Measurements from ENCODE around the gene MTA1.
A peak's percentile ranks its signal among the peaks of the same experiment; 100 is the strongest.

MTA1 gene

DNA sequence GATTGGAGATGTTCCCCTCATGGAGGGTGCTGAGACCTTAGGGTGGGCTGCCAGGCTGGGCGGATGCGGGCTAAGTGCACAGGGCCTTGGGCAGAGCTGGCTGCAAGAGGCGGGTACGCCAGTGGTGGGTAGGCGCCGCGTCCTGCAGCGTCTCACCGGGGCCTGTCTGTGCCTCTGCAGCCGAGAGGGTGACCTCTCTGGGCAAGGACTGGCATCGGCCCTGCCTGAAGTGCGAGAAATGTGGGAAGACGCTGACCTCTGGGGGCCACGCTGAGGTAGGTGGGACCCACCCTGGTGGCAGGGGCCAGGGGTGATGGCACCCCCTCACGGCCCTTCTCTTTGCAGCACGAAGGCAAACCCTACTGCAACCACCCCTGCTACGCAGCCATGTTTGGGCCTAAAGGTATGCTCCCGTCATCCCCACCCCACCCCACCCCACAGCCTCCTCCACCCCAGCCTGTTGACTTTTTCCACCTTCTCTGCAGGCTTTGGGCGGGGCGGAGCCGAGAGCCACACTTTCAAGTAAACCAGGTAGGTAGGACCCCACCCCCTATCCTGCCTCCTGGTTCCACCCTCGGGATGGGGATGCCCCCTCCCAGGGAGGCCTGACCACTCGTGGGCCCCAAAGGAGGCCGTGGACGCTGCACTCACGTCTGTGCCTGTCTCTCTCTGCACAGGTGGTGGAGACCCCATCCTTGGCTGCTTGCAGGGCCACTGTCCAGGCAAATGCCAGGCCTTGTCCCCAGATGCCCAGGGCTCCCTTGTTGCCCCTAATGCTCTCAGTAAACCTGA is 68.6 kb downstream of the MTA1 start:
- no peak for DNase-seq (ENCODE audit: low spot score)

- DNase-seq (ENCODE audit: low spot score) = no peak
Observed at GRCh38 chr14:105488781-105489541, 69.3 kb downstream of the MTA1 start.

DNA sequence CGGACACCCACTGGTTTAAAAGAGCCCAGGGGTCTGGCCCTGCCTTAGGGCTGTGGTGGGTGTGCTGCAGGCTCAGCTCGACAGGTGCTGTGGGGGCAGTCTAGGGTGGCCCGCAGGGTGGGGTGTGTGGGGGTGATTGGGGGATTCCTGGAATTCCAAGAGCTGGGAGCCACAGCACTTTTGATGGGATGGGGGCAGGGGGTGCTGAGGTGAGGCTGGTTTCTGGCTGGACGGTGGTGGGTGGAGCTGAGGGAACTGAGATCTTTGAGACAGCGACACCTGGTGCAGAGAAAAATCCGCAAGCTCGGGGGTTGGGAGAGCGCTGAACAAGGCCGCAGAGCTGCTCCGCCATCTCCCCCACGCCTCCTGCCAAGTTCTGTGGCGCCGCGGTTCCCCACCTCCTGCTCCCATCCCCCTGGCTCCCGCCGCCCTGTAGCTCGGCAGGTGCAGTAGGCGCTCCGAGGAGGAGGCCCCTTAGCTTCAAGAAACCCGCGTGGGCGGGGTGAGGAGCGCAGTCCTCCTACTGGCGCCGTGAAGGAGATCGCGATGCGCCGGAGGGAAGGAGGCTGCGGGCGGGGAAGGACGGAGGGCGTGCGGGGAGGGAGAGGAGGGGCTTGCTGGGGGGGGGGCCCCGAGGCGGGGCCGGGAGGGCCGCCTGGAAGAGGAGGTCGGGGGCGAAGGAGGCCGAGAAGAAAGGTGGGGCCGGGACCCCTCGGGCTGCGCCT is 70.1 kb downstream of the MTA1 start:
- peak; percentile 88 for DNase-seq (ENCODE audit: low spot score)

GRCh38 chr14:105490267-105490571 is 70.6 kb downstream of the MTA1 start:
- no peak for DNase-seq (ENCODE audit: low spot score)

DNA sequence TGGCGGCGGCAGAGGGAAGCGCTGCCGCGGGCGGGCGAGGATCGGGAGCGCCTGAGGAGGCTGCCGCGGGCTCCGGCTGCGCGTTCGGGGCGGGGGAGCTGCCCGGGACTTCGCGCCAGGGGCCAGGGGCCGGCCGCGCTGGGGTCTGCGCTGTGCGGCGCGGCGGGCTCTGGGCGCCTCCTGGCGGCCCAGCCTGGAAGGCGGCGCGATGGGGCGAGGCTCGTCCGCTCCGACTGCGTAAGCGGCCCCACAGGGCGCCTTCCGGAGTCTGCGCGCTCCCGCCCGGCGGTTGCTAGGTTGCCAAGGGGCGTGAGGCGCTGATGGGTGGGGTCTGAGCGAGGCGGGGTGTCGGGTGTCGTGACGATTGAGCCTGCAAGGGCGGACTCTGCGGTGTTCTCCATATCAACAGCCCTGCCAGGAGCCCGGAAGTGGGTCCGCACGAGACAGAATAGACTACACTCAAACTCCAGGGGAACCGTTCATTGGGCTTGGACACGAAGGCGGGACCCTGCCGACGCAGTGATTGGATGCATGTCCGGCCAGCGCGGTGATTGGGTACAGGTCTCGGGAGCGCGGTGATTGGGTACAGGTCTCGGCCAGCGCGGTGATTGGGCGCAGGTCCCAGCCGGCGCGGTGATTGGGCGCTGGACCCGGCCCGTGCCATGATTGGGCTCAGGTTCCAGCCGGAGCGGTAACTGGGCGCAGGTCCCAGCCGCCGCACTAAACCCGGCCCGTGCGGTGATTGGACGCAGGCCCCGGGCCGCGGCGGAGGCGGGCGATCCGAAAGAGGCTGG is 71.1 kb downstream of the MTA1 start, which contains the start of gene TEDC1:
Gene TEDC1 (plus strand): TSS at position 675 of the 794 bp plus-strand sequence. CDS start 130 bp downstream, outside the sequence.
- peak; percentile 100 for DNase-seq (ENCODE audit: low spot score)

DNA sequence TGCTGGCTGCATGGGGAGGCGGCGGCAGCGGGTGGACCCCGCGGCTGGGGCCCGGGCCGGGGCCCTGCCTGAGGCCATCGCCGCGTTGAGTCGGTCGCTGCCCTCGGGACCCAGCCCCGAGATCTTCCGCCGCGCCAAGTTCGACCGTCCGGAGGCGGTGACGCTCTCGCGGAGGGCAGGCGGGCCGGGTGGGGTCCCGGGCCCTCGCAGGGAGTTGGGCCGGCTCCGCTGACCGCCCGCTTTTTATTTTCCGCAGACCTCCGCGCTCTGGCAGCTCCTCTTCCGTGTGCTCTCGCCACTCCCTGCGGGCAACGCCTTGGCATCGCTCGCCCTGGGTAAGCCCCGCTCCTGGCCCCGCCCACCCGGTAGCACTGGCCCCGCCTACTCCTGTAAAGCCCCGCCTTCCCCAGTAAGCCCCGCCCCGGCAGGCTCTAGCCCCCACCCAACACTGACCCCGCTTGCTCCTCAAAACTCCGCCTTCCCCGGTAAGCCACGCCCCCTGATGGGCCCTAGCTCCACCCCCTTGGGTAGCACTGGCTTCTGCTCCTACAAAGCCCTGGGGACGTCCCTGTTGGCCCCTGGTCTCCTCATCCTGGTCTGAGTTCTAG is 71.8 kb downstream of the MTA1 start:
- DNase-seq (ENCODE audit: low spot score) = peak; percentile 48

- no peak for DNase-seq (ENCODE audit: low spot score)
Observed at GRCh38 chr14:105492031-105492970, 72.7 kb downstream of the MTA1 start.

DNA sequence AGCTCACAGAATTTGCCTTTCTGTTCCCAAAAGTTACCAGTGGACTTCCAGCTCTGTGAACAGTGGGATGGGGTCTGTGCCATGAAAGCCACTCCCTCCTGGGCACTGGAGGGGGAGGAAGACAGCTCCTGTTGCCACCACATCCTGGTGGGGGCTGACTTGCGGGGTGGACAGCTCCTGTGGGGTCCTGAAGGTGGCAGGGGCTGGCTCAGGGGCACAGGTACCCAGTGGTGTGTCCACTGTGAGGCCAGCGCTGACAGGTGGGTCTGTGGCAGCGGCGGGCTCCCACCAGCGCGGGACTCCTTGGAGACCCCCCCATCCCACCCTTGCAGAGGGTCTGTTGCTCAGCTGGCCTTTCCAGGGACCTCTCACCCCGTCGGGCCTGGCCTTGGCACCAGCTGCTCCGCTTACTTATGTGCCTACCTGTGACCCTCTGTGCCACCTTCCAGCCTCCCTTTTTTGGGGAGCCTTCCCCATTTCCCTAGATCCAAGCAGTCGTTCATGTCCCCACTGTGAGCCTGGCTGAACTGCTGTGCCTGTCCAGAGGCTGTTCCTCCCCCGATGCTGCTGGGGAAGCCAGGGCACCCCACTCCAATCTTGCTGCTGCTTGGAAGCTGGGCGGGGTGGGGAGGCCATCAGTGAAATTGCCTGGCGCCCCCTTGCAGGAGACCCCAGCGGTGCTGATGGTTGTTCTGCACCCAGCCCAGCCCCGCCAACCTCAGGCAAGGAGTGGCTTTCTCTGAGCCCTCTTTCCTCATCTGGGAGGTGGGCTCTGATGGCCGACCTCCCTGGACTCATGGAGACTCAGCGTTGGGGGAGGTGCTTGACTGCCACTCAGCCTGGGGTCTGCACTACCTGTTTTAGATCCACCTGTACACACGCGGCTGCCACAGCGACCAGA is 73.6 kb downstream of the MTA1 start:
- DNase-seq (ENCODE audit: low spot score) = no peak

- DNase-seq (ENCODE audit: low spot score) = no peak
Observed at GRCh38 chr14:105493921-105494605, 74.4 kb downstream of the MTA1 start.

DNA sequence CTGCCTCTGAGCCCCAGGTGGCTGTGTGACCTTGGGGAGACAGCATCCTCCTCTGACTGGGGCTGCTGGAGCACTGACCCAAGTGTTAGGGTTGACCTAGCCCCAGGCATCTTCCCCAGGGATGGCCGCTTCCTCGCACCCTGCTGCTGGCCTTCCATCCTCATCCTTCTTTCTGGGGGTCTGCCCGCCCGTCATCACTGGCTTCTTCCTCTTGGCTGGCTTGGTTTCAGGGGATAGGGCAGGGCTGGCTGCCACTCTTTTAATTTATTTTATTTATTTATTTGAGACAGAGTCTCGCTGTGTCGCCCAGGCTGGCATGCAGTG is 74.9 kb downstream of the MTA1 start:
- no peak for DNase-seq (ENCODE audit: low spot score)

DNA sequence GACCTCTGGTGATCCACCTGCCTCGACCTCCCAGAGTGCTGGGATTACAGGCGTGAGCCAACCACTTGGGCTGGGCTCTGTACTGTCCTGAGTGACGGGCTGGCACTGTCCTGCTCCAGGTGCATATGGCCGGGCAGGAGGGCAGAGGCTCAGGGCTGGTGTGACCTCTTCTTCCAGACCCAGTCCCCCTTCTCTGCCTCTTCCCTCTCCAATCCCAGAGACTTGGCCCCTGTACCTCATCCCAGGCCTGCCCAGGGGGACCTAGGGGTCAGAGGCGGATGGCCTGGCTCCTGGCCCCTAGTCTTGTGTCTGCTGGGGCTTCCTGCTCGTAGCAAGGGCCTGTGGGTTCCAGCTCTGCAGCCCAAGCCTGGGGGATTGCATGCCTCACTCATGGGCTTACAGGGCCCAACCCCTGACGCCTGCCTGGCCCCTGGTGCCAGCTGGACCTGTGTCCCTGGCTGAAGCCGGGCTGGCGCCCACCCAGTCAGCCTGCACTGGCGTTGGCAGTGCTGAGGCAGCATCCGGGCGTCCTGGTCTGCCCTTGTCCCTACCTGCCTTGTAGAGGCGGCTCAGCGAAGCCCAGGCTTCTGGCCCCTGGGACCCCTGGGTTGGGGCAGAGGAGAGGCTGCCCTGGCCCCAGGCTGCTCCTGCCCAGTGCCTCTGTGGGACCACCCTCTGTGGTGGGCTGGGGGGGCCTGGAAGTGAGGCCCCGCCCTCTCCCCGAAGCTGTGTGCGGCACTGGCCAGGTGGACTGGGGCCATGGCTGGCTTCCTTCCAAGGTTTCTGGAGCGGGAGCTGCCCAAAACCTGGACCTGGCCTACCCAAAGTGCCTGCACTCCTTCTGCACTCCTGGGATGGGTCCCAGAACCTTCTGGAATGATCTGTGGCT is 75.7 kb downstream of the MTA1 start:
- DNase-seq (ENCODE audit: low spot score) = no peak

DNA sequence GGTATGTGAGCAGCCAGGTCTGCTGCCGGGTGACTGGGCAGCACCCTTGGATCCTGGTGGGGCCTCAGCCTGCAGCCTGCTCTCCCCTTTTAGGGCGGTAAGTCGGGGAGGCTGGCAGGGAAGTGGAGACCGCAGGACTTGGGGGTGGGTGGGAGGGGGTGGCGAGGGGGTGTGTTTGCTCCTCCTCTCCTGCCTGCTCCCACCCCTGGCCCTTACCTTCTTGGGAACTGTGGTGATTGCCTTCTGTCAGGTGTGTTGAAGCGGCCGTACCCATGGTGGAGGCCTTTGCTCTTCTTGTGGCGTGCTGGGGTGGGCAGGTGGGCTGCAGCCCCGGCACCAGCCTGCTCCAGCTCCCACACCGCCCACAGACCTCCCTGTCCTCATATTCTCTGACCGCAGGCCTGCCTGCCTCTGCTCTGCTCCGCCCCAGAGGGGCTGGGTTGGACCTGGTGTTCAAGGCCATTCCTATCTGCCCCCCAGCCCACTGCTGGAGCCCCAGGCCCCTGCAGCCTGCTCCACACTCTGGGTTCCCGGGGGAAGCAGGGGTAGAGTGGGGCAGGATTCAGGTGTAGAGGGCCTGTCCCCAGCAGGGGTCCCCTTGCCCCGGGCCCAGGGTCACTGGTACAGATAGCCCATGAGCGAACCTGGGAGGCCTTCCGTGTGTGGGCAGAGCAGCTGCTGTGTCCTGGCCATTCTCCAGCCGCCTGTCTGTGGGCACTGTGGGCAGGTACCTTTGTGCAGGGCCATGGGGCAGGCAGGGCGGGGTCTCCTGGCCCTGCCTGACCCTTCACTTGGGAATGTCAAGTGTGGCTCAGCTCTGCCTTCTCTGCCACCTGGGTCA is 76.6 kb downstream of the MTA1 start:
- no peak for DNase-seq (ENCODE audit: low spot score)

- no peak for DNase-seq (ENCODE audit: low spot score)
Observed at GRCh38 chr14:105496831-105497591, 77.4 kb downstream of the MTA1 start.

GRCh38 chr14:105497671-105498429 is 78.2 kb downstream of the MTA1 start:
- DNase-seq (ENCODE audit: low spot score) = no peak
